Endothelial cell of umbilical vein (primary cell): ENCODE measurements around the gene TBC1D24.

Experiments used
- CTCF ChIP-seq, 2 donors: IDR thresholded peaks; 1 replicate in 1 of 2; 2 replicates in 1 of 2; pipeline ENCODE4 v1.5.1; 2011; ENCODE audit warnings: low read length in 2 of 2, mild to moderate bottlenecking in 2 of 2, moderate library complexity in 2 of 2, control low read depth in 1 of 2, inconsistent platforms in 1 of 2, low read depth in 1 of 2; ENCODE audit not compliant: insufficient read depth in 1 of 2; ENCODE audit errors: extremely low read depth in 1 of 2
- EZH2 ChIP-seq: IDR thresholded peaks from 2 replicates; pipeline ENCODE4 v1.6.1; 2012; ENCODE audit warnings: borderline replicate concordance, low read depth, mild to moderate bottlenecking, moderate library complexity, low read length, inconsistent platforms; ENCODE audit not compliant: severe bottlenecking
- GATA2 ChIP-seq: IDR thresholded peaks from 2 replicates; pipeline ENCODE4 v1.7.0; 2011; ENCODE audit warnings: low read depth, mild to moderate bottlenecking, moderate library complexity, mixed read lengths, low read length; ENCODE audit not compliant: insufficient read length, insufficient read depth
- JUN ChIP-seq: IDR thresholded peaks from 2 replicates; pipeline ENCODE4 v1.6.1; 2011; ENCODE audit warnings: borderline replicate concordance, low read depth; ENCODE audit not compliant: insufficient read length, insufficient read depth
- MAX ChIP-seq: IDR thresholded peaks from 2 replicates; pipeline ENCODE4 v1.6.1; 2011; ENCODE audit not compliant: insufficient read depth, insufficient read length
- POLR2A ChIP-seq: IDR thresholded peaks from 2 replicates; pipeline ENCODE4 v1.6.1; 2012; ENCODE audit warnings: low read depth, mild to moderate bottlenecking, control low read depth, low read length
- POLR2AphosphoS5 ChIP-seq: IDR thresholded peaks from 2 replicates; pipeline ENCODE4 v1.6.1; 2012; ENCODE audit warnings: low read depth, mild to moderate bottlenecking, control low read depth, low read length, moderate library complexity; ENCODE audit not compliant: insufficient read depth

- no peak for TF ChIP-seq CTCF (IDR thresholded peaks at IDR 0.05; ENCODE audit: extremely low read depth in 1 of 2, insufficient read depth in 1 of 2, low read depth in 1 of 2, low read length in 2 of 2)
- TF ChIP-seq JUN: no peak
- no peak for TF ChIP-seq POLR2A
- no peak for TF ChIP-seq POLR2AphosphoS5
- TF ChIP-seq EZH2: no peak
- TF ChIP-seq MAX: no peak
- TF ChIP-seq GATA2: no peak
Measured at GRCh38 chr16:2526135-2526534, 51.2 kb downstream of the TBC1D24 start.
